SK-N-SH (cell line): ENCODE data around the gene WDR6. TPM values are rescaled to one million over a fixed set of nuclear protein-coding genes. Genes with fewer than 3 reads are reported as not detected.

Experiments used
- CTCF ChIA-PET: fragments of 300-600, 350-600 bp; formaldehyde crosslinking; extraction: SDS; loops from one replicate; lab custom pipeline; 2021; lab: Yijun Ruan, JAX
- POLR2A ChIA-PET: fragments of 350-600 bp; sonication (Branson Sonifier 250); formaldehyde crosslinking; extraction: SDS; loops from one replicate; lab custom pipeline; 2020; ENCODE audit warnings: antibody characterized with exemption, inconsistent platforms; lab: Yijun Ruan, JAX
- DNase-seq: peaks from one replicate; pipeline ENCODE4 v3.0.0; 2012
- H2AFZ ChIP-seq: fragments of 200-600 bp; sonication (generic); 2 replicates; pipeline ENCODE4 v1.8.1; 2016; ENCODE audit warnings: antibody characterized with exemption, mild to moderate bottlenecking, low read depth
- H3F3A ChIP-seq: fragments of 200-600 bp; sonication (generic); replicated peaks from 2 replicates; pipeline ENCODE3; 2016; ENCODE audit warnings: antibody characterized with exemption, mild to moderate bottlenecking; ENCODE audit not compliant: insufficient read depth
- H3K27ac ChIP-seq, 2 experiments: fragments of 200-500 bp in 1 of 2; fragments of 200-600 bp in 1 of 2; sonication (Bioruptor generic) in 1 of 2; sonication (generic), shearing (Covaris generic) in 1 of 2; 2 replicates each; pipeline versions ENCODE4 v1.5.1 to v1.6.1; 2014 to 2016; ENCODE audit warnings: low read depth in 2 of 2, inconsistent platforms in 1 of 2, low read length in 1 of 2, mild to moderate bottlenecking in 1 of 2, mixed read lengths in 1 of 2
- H3K27me3 ChIP-seq: fragments of 200-600 bp; sonication (generic), shearing (Covaris generic); 2 replicates; pipeline ENCODE4 v1.6.1; 2016; ENCODE audit warnings: mixed run types; ENCODE audit not compliant: insufficient read depth
- H3K36me3 ChIP-seq, 2 experiments: fragments of 200-500 bp in 1 of 2; fragments of 200-600 bp in 1 of 2; sonication (Bioruptor generic) in 1 of 2; sonication (generic) in 1 of 2; replicated peaks in 1 of 2; 2 replicates each; pipeline versions ENCODE3 to v1.5.1; 2014 to 2016; ENCODE audit warnings: low read length in 1 of 2, mild to moderate bottlenecking in 1 of 2; ENCODE audit not compliant: insufficient read depth in 2 of 2, control insufficient read depth in 1 of 2
- H3K4me1 ChIP-seq, 2 experiments: fragments of 200-500 bp in 1 of 2; fragments of 200-600 bp in 1 of 2; sonication (Bioruptor generic) in 1 of 2; sonication (generic), shearing (Covaris generic) in 1 of 2; 2 replicates each; pipeline versions ENCODE4 v1.5.1 to v1.6.1; 2014 to 2016; ENCODE audit warnings: low read depth in 1 of 2, low read length in 1 of 2, mixed run types in 1 of 2; ENCODE audit not compliant: insufficient read depth in 2 of 2, control insufficient read depth in 1 of 2
- H3K4me2 ChIP-seq: fragments of 200-600 bp; sonication (generic), shearing (Covaris generic); 2 replicates; pipeline ENCODE4 v1.6.1; 2017; ENCODE audit warnings: mixed run types
- H3K4me3 ChIP-seq, 2 experiments: fragments of 200-500 bp in 1 of 2; fragments of 200-600 bp in 1 of 2; sonication (Bioruptor generic) in 1 of 2; sonication (generic), shearing (Covaris generic) in 1 of 2; 2 replicates each; pipeline versions ENCODE4 v1.5.1 to v1.8.1; 2014 to 2016; ENCODE audit warnings: low read depth in 2 of 2, inconsistent platforms in 1 of 2, low read length in 1 of 2, mild to moderate bottlenecking in 1 of 2, mixed read lengths in 1 of 2, moderate library complexity in 1 of 2
- H3K79me2 ChIP-seq: fragments of 200-600 bp; sonication (generic); 2 replicates; pipeline ENCODE4 v1.8.1; 2017; ENCODE audit warnings: mild to moderate bottlenecking; ENCODE audit not compliant: insufficient read depth
- H3K9ac ChIP-seq: fragments of 200-600 bp; sonication (generic); 2 replicates; pipeline ENCODE4 v1.6.1; 2017; ENCODE audit warnings: mixed run types
- H3K9me2 ChIP-seq: fragments of 200-600 bp; sonication (generic); 2 replicates; pipeline ENCODE4 v1.6.1; 2017; ENCODE audit warnings: mixed run types
- H3K9me3 ChIP-seq: fragments of 200-600 bp; sonication (generic); 2 replicates; pipeline ENCODE4 v1.6.1; 2017; ENCODE audit warnings: mixed run types, mild to moderate bottlenecking, moderate library complexity
- H4K20me1 ChIP-seq: fragments of 200-600 bp; sonication (generic); 2 replicates; pipeline ENCODE4 v1.6.1; 2017; ENCODE audit warnings: mild to moderate bottlenecking, mixed run types; ENCODE audit not compliant: insufficient read depth
- CHD2 ChIP-seq: fragments of 150-350 bp; IDR thresholded peaks from 2 replicates; pipeline ENCODE4 v1.6.1; 2018; ENCODE audit warnings: low read length; ENCODE audit not compliant: partially characterized antibody
- ELF1 ChIP-seq: IDR thresholded peaks from 2 replicates; pipeline ENCODE4 v1.4.0; 2012
- EP300 ChIP-seq, 2 experiments: IDR thresholded peaks; 2 replicates each; pipeline versions ENCODE4 v1.4.0 to v1.6.1; 2012; ENCODE audit warnings: borderline replicate concordance in 1 of 2, low read depth in 1 of 2, low read length in 1 of 2
- EZH2phosphoT487 ChIP-seq: fragments of 200-600 bp; sonication (generic); IDR thresholded peaks from 2 replicates; pipeline ENCODE4 v1.6.1; 2017; ENCODE audit warnings: low read depth, mixed run types, mild to moderate bottlenecking, antibody characterized with exemption, moderate library complexity, borderline replicate concordance
- FOSL2 ChIP-seq: IDR thresholded peaks from 2 replicates; pipeline ENCODE4 v1.4.0; 2012; ENCODE audit warnings: low read depth, mild to moderate bottlenecking, moderate library complexity, borderline replicate concordance
- FOXM1 ChIP-seq: IDR thresholded peaks from 2 replicates; pipeline ENCODE4 v1.4.0; 2012; ENCODE audit warnings: low read depth, mild to moderate bottlenecking
- GABPA ChIP-seq: IDR thresholded peaks from 2 replicates; pipeline ENCODE4 v1.4.0; 2012; ENCODE audit warnings: low read depth, mild to moderate bottlenecking
- GATA2 ChIP-seq: sonication (generic); formaldehyde crosslinking; IDR thresholded peaks from 2 replicates; pipeline ENCODE4 v1.5.0; 2020; ENCODE audit warnings: mild to moderate bottlenecking, missing genetic modification reagents
- JUND ChIP-seq: IDR thresholded peaks from 2 replicates; pipeline ENCODE4 v1.4.0; 2012
- MAX ChIP-seq: IDR thresholded peaks from 2 replicates; pipeline ENCODE4 v1.4.0; 2012; ENCODE audit warnings: low read depth
- MEF2A ChIP-seq: IDR thresholded peaks from 2 replicates; pipeline ENCODE4 v1.4.0; 2012; ENCODE audit warnings: low read depth, borderline replicate concordance
- MXI1 ChIP-seq: IDR thresholded peaks from 2 replicates; pipeline ENCODE4 v1.6.1; 2012; ENCODE audit warnings: mild to moderate bottlenecking, low read depth, low read length, improper control_type of control experiment
- NFIC ChIP-seq: IDR thresholded peaks from 2 replicates; pipeline ENCODE4 v1.4.0; 2012; ENCODE audit warnings: borderline replicate concordance
- NRF1 ChIP-seq: IDR thresholded peaks from 2 replicates; pipeline ENCODE4 v1.6.1; 2012; ENCODE audit warnings: low read depth, mild to moderate bottlenecking, low read length
- PBX3 ChIP-seq: IDR thresholded peaks from 2 replicates; pipeline ENCODE4; 2012
- POLR2AphosphoS5 ChIP-seq: IDR thresholded peaks from 2 replicates; pipeline ENCODE4 v1.6.1; 2012; ENCODE audit warnings: low read depth, low read length
- RAD21 ChIP-seq: IDR thresholded peaks from 2 replicates; pipeline ENCODE4 v1.6.1; 2012; ENCODE audit warnings: mild to moderate bottlenecking, low read length
- RCOR1 ChIP-seq: fragments of 150-350 bp; IDR thresholded peaks from 2 replicates; pipeline ENCODE4 v1.6.1; 2017; ENCODE audit warnings: antibody characterized with exemption, low read length
- RFX5 ChIP-seq: IDR thresholded peaks from 2 replicates; pipeline ENCODE4 v1.6.1; 2012; ENCODE audit warnings: mild to moderate bottlenecking, improper control_type of control experiment, low read length
- RXRA ChIP-seq: IDR thresholded peaks from 2 replicates; pipeline ENCODE4 v1.4.0; 2012; ENCODE audit warnings: low read depth, mild to moderate bottlenecking, borderline replicate concordance
- SIN3A ChIP-seq: IDR thresholded peaks from 2 replicates; pipeline ENCODE4 v1.6.1; 2012; ENCODE audit warnings: low read depth, mild to moderate bottlenecking, low read length, moderate library complexity, borderline replicate concordance
- SMC3 ChIP-seq: IDR thresholded peaks from 2 replicates; pipeline ENCODE4 v1.6.1; 2012; ENCODE audit warnings: low read depth, low read length, improper control_type of control experiment
- TAF1 ChIP-seq: IDR thresholded peaks from 2 replicates; pipeline ENCODE4 v1.6.1; 2012; ENCODE audit warnings: low read depth, mild to moderate bottlenecking, low read length, moderate library complexity, borderline replicate concordance
- TCF12 ChIP-seq: IDR thresholded peaks from 2 replicates; pipeline ENCODE4 v1.4.0; 2012
- TEAD4 ChIP-seq: IDR thresholded peaks from 2 replicates; pipeline ENCODE4 v1.4.0; 2012; ENCODE audit warnings: mild to moderate bottlenecking, borderline replicate concordance; ENCODE audit not compliant: insufficient read depth
- USF1 ChIP-seq: IDR thresholded peaks from 2 replicates; pipeline ENCODE4 v1.4.0; 2012; ENCODE audit warnings: low read depth, borderline replicate concordance
- USF2 ChIP-seq: fragments of 150-350 bp; IDR thresholded peaks from 2 replicates; pipeline ENCODE4 v1.6.1; 2017; ENCODE audit warnings: antibody characterized with exemption, low read length, low read depth, borderline replicate concordance
- YY1 ChIP-seq: IDR thresholded peaks from 2 replicates; pipeline ENCODE4 v1.4.0; 2012; ENCODE audit warnings: low read depth, mild to moderate bottlenecking
- WGBS: methylation state at CpG from one replicate; pipeline ENCODE4 v1.1.6; 2017; ENCODE audit warnings: low lambda C conversion rate; 5-methylcytosine and 5-hydroxymethylcytosine counted together
- polyA plus RNA-seq, 3 experiments: library from polyadenylated mRNA; depleted of rRNA; stranded (reverse); fragments of >200 nt; gene quantifications; 2 replicates each; pipeline ENCODE4 v1.2.3, GENCODE V29; 2012
- TF ChIP-seq, protein P1 (sequence below): fragments of 200-600 bp; sonication (generic); IDR thresholded peaks from 2 replicates; pipeline ENCODE4 v1.6.1; 2017; ENCODE audit warnings: antibody characterized with exemption, mild to moderate bottlenecking, moderate library complexity

The WDR6 gene
- polyA plus RNA-seq, 1 of the 3 experiments (the other 2 are of a cell fraction), result 230 TPM

- peak within 1 kb of the TSS; percentile 97 for H3K4me2 ChIP-seq
- peaks cover 10 to 37% of the 10 kb centered on the region in 2 experiments for H3K36me3 ChIP-seq
- peaks cover 0 to 34% of the 10 kb centered on the region in 2 experiments; a peak in 1 of 4 replicates for H3K4me1 ChIP-seq
- H4K20me1 ChIP-seq, result peaks cover 20% of the 10 kb centered on the region
- H3K9me3 ChIP-seq, result no peaks in the 10 kb centered on the region
- peaks cover 34% of the 10 kb centered on the region for H3F3A ChIP-seq
- peak within 1 kb of the TSS; percentile 77; the same call in 1 of the 2 replicates for H2AFZ ChIP-seq
- peak; percentile 89 for DNase-seq
- CTCF ChIA-PET, result interaction anchor here (0.8 to 14.2 kb wide), 5 partner anchors 10 to 431 kb away, joined by 3 to 114 read pairs (median 3); partner anchors contain the start of genes P4HTM, USP4 and WDR6
- POLR2A ChIA-PET, result interaction anchor here (0.6 to 3.7 kb wide), 6 partner anchors 9 to 78 kb away, joined by 3 to 46 read pairs (median 3); partner anchors contain the start of gene WDR6
- peak within 1 kb of the TSS; percentile 89 to 99 for H3K27ac ChIP-seq
- peaks cover 55% of the 10 kb centered on the region for H3K79me2 ChIP-seq
- no peaks in the 10 kb centered on the region for H3K9me2 ChIP-seq
- H3K4me3 ChIP-seq, result peak within 1 kb of the TSS; percentile 83 to 87
- H3K9ac ChIP-seq, result peak within 1 kb of the TSS; percentile 80
- WGBS, result 1% methylated on average over 28 of the region's 85 CpGs
- H3K27me3 ChIP-seq, result no peaks in the 10 kb centered on the region
- peak; percentile 77 for TF ChIP-seq NRF1
- TF ChIP-seq RXRA, result no peak
- no peak; a peak in 1 of 4 replicates for TF ChIP-seq EP300 (IDR thresholded peaks at IDR 0.05; ENCODE audit: borderline replicate concordance in 1 of 2, low read depth in 1 of 2, low read length in 1 of 2)
- TF ChIP-seq RAD21, result no peak
- TF ChIP-seq MXI1, result peak; percentile 55; the same call in 1 of the 2 replicates
- peak; percentile 28; the same call in 1 of the 2 replicates for TF ChIP-seq TCF12
- TF ChIP-seq JUND, result 0 out of 2 replicates have a peak, but pooled peaks have one; percentile 28
- no peak for TF ChIP-seq TAF1
- TF ChIP-seq POLR2AphosphoS5, result peak; percentile 83
- no peak for TF ChIP-seq SMC3
- TF ChIP-seq CHD2, result peak; percentile 26
- no peak for TF ChIP-seq GATA2 (CRISPR knock-in tag)
- TF ChIP-seq USF1, result no peak; the same call in 1 of the 2 replicates
- peak; percentile 90 for TF ChIP-seq GABPA
- TF ChIP-seq FOXM1, result no peak
- TF ChIP-seq PBX3, result peak; percentile 44; the same call in 1 of the 2 replicates
- no peak for TF ChIP-seq EZH2phosphoT487
- TF ChIP-seq FOSL2, result no peak
- TF ChIP-seq MEF2A, result no peak
- TF ChIP-seq, protein P1, sequence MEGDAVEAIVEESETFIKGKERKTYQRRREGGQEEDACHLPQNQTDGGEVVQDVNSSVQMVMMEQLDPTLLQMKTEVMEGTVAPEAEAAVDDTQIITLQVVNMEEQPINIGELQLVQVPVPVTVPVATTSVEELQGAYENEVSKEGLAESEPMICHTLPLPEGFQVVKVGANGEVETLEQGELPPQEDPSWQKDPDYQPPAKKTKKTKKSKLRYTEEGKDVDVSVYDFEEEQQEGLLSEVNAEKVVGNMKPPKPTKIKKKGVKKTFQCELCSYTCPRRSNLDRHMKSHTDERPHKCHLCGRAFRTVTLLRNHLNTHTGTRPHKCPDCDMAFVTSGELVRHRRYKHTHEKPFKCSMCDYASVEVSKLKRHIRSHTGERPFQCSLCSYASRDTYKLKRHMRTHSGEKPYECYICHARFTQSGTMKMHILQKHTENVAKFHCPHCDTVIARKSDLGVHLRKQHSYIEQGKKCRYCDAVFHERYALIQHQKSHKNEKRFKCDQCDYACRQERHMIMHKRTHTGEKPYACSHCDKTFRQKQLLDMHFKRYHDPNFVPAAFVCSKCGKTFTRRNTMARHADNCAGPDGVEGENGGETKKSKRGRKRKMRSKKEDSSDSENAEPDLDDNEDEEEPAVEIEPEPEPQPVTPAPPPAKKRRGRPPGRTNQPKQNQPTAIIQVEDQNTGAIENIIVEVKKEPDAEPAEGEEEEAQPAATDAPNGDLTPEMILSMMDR, result no peak
- peak; percentile 73 for TF ChIP-seq ELF1
- TF ChIP-seq SIN3A, result peak; percentile 11; the same call in 1 of the 2 replicates
- TF ChIP-seq YY1, result peak; percentile 80
- no peak for TF ChIP-seq RCOR1
- TF ChIP-seq TEAD4, result 0 out of 2 replicates have a peak, but pooled peaks have one; percentile 31
- TF ChIP-seq MAX, result peak; percentile 18
- no peak for TF ChIP-seq USF2
- no peak for TF ChIP-seq RFX5
- TF ChIP-seq NFIC, result 0 out of 2 replicates have a peak, but pooled peaks have one; percentile 27
These were observed 10.9 kb downstream of the WDR6 start, which contains the start of gene DALRD3 for GRCh38 chr3:49017971-49018706. Gene DALRD3 (minus strand): TSS chr3:49018580. CDS start chr3:49018564, 16 bp downstream.
